Endothelial cell of umbilical vein (primary cell): ENCODE results near the gene MAP3K21.

Experiments
- CTCF ChIP-seq, 2 donors: IDR thresholded peaks; 1 replicate in 1 of 2; 2 replicates in 1 of 2; pipeline ENCODE4 v1.5.1; 2011; ENCODE audit warnings: low read length in 2 of 2, mild to moderate bottlenecking in 2 of 2, moderate library complexity in 2 of 2, control low read depth in 1 of 2, inconsistent platforms in 1 of 2, low read depth in 1 of 2; ENCODE audit not compliant: insufficient read depth in 1 of 2; ENCODE audit errors: extremely low read depth in 1 of 2
- EZH2 ChIP-seq: IDR thresholded peaks from 2 replicates; pipeline ENCODE4 v1.6.1; 2012; ENCODE audit warnings: borderline replicate concordance, low read depth, mild to moderate bottlenecking, moderate library complexity, low read length, inconsistent platforms; ENCODE audit not compliant: severe bottlenecking
- FOS ChIP-seq: IDR thresholded peaks from 2 replicates; pipeline ENCODE4 v1.6.1; 2011; ENCODE audit warnings: mild to moderate bottlenecking, low read length, moderate library complexity, borderline replicate concordance; ENCODE audit not compliant: insufficient read depth
- JUN ChIP-seq: IDR thresholded peaks from 2 replicates; pipeline ENCODE4 v1.6.1; 2011; ENCODE audit warnings: borderline replicate concordance, low read depth; ENCODE audit not compliant: insufficient read length, insufficient read depth
- POLR2A ChIP-seq: IDR thresholded peaks from 2 replicates; pipeline ENCODE4 v1.6.1; 2012; ENCODE audit warnings: low read depth, mild to moderate bottlenecking, control low read depth, low read length
- POLR2AphosphoS5 ChIP-seq: IDR thresholded peaks from 2 replicates; pipeline ENCODE4 v1.6.1; 2012; ENCODE audit warnings: low read depth, mild to moderate bottlenecking, control low read depth, low read length, moderate library complexity; ENCODE audit not compliant: insufficient read depth

- TF ChIP-seq CTCF (IDR thresholded peaks at IDR 0.05; ENCODE audit: extremely low read depth in 1 of 2, insufficient read depth in 1 of 2, low read depth in 1 of 2, low read length in 2 of 2) (no peak), JUN (no peak), POLR2AphosphoS5 (no peak), EZH2 (no peak), POLR2A (no peak), FOS (no peak)
Observed at GRCh38 chr1:233372218-233373120, 44.9 kb downstream of the MAP3K21 start.
